Esophagus (tissue), 2 donors: ENCODE results near the gene TTLL1. TPM values are rescaled to one million over a fixed set of nuclear protein-coding genes. Genes with fewer than 3 reads are reported as not detected.
A peak's percentile ranks its signal among the peaks of the same experiment; 100 is the strongest.

Source experiments
- H3K27ac ChIP-seq, 2 donors: one replicate each; pipeline ENCODE4 v1.5.1; 2013; ENCODE audit warnings: low read depth in 2 of 2, mild to moderate bottlenecking in 2 of 2, inconsistent platforms in 1 of 2, low read length in 1 of 2, moderate library complexity in 1 of 2
- H3K27me3 ChIP-seq, 2 donors: one replicate each; pipeline ENCODE4 v1.6.1; 2013; ENCODE audit warnings: low read length in 2 of 2, control low read depth in 1 of 2, mild to moderate bottlenecking in 1 of 2; ENCODE audit not compliant: insufficient read depth in 2 of 2, control insufficient read depth in 1 of 2
- H3K36me3 ChIP-seq, 2 donors: one replicate each; pipeline ENCODE4 v1.6.1; 2013; ENCODE audit warnings: low read length in 1 of 2; ENCODE audit not compliant: control insufficient read depth in 2 of 2, insufficient read depth in 2 of 2
- H3K4me1 ChIP-seq, 2 donors: one replicate each; pipeline ENCODE4 v1.6.1; 2013; ENCODE audit warnings: low read length in 1 of 2; ENCODE audit not compliant: control insufficient read depth in 2 of 2, insufficient read depth in 2 of 2
- H3K4me3 ChIP-seq, 2 donors: one replicate each; pipeline ENCODE4 v1.5.1; 2013; ENCODE audit warnings: low read length in 2 of 2, mild to moderate bottlenecking in 2 of 2, low read depth in 1 of 2, moderate library complexity in 1 of 2
- H3K9me3 ChIP-seq, 2 donors: one replicate each; pipeline ENCODE4 v1.6.1; 2013; ENCODE audit warnings: mild to moderate bottlenecking in 2 of 2, low read depth in 1 of 2, low read length in 1 of 2, moderate library complexity in 1 of 2; ENCODE audit not compliant: control insufficient read depth in 2 of 2, insufficient read depth in 1 of 2
- WGBS, 2 donors: extraction: QIAGEN DNeasy Blood & Tissue Kit; methylation state at CpG; one replicate each; pipeline ENCODE4 v1.1.7; 2013; 5-methylcytosine and 5-hydroxymethylcytosine counted together
- polyA plus RNA-seq, 2 donors: library from polyadenylated mRNA; stranded (reverse); fragments of 200-250 nt; gene quantifications; one replicate each; pipeline ENCODE4 v1.2.3, GENCODE V29; 2013
- donor health status: healthy with polysubstance abuse.
- donor health status: Bipolar disorder and iron deficiency.

TTLL1 gene
- polyA plus RNA-seq, result 1 to 10 TPM; 2.2 to 2.4 TPM

DNA sequence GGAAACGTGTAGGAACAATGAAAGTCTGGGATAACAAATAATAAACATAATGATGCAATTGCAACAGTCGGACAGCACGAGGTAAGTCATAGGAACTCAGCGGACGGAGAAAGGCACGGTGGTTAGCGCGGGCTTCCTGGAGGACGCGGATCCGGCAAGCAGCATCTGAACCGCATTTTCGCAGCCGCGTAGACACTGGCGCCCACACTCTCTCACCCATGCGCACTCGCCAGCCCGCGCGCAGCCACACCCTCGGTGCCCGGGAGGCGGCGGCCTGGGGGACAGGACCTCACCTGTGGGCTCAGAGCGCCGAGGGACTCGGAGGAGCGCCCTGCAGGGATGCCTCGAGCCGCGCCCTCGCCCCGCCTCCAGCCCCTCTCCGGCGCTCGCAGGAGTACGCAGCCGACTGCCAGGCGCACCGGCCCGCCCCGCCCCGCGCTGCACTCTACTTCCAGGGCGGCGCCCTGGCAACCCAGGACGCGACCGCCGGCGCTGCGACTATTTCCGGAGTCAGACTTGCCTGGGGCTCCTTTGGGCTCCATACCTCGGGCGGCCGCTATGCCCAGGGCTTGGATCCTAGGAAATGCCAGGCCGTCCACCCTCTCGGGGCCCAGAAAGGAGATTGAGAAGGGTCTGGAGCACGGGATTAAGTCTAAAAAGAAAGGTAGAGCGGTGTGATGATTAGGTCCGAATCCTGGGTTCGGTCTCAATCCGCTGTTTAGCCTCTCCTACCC is at the start of gene TTLL1:
TTLL1 (minus strand) TSS at position 408 of the 734 bp plus-strand sequence. CDS start 13,805 bp downstream, outside the sequence.
- H3K27ac ChIP-seq, result peak within 1 kb of the TSS; percentile 83 to 87

DNA sequence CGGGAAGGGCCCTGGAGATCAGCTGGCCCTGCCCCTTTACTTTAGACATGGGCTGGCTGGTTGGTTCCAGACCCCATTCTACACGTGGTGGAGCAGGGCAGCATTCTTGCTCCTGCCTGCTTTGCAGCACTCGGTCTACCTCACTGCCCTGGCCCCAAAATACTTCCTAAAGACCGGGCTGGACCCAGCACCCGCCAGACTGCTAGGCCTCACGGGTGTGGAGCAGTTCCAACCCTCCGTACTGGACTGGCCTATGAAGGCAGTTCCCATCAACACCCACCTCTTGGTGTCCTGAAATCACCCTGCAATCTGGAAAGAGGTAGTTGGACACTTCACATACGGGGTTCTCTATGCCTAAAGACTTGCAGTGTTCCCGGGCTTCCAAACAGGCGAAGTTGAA is 47.6 kb upstream of the TTLL1 start:
- H3K4me3 ChIP-seq, result no peak overlapping the region
- no peaks in the 10 kb centered on the region for H3K27me3 ChIP-seq
- peaks cover 12 to 52% of the 10 kb centered on the region in 2 donors for H3K36me3 ChIP-seq
- no peak overlapping the region for H3K27ac ChIP-seq
- WGBS, 2 donors, result 78 to 81% methylated on average over 10 of the region's 10 CpGs
- no peaks in the 10 kb centered on the region for H3K9me3 ChIP-seq
- peaks cover 0 to under 1% of the 10 kb centered on the region in 2 donors for H3K4me1 ChIP-seq

More for the DNA sequence above, at the start of gene TTLL1:
- H3K9me3 ChIP-seq, result no peaks in the 10 kb centered on the region
- no peaks in the 10 kb centered on the region for H3K36me3 ChIP-seq
- no peaks in the 10 kb centered on the region for H3K27me3 ChIP-seq
- H3K4me1 ChIP-seq, result peaks cover under 1 to 4% of the 10 kb centered on the region in 2 donors
- 4 to 5% methylated on average over 55 to 64 of the region's 64 CpGs for WGBS, 2 donors
- peak within 1 kb of the TSS; percentile 70 to 83 for H3K4me3 ChIP-seq

DNA sequence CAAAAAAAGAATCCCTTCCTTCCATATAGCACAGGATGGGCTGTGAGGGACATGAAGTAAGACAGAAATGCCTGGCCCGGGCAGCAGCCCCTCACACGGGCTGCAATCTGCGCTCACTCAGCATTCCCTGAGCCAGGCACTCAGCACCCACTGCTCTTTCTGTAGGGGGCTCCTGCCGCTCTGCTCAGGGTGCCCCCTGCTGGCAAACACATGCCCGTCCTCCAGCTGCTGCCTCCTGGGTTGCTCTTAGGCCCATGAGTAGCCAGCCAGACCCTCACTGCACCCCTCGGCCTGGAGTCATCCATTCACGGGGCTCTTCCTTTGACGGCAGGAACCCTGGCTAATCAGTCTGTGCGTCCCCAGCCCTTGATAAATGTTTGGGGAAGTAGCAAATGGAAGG is 47.1 kb upstream of the TTLL1 start:
- WGBS, 2 donors, result 47 to 54% methylated on average over 9 of the region's 9 CpGs
- no peak overlapping the region for H3K4me3 ChIP-seq

DNA sequence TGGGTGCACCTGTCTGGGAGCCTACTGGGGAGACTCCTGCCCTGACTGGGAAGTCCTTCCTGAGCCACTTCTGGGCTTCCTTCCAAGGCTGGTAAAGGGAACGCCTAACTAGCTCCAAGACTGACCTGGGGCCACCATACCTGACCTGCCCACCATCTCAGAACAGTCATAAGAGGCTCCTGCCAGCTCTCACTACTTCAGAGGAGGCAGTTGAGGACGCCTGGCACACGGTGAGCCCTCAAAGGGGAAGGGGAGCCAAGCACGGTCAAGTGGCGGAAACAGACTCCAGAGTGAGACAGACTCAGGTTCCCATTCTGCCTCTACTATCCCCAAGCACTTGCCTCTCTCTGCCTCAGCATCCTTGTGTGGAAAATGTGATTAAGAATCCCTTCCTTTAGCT is 46.4 kb upstream of the TTLL1 start:
- Histone ChIP-seq H3K27me3 (no peaks in the 10 kb centered on the region), H3K4me1 (peaks cover 0 to 2% of the 10 kb centered on the region in 2 donors), H3K27ac (peak overlapping the region in 1 of 2 donors; percentile 65), H3K4me3 (no peak overlapping the region), H3K9me3 (no peaks in the 10 kb centered on the region), H3K36me3 (peaks cover 7 to 56% of the 10 kb centered on the region in 2 donors)
- WGBS, 2 donors, result 81 to 84% methylated on average over 4 to 5 of the region's 5 CpGs

More for the DNA sequence above, 47.1 kb upstream of the TTLL1 start:
- H3K36me3 ChIP-seq, result peaks cover 12 to 56% of the 10 kb centered on the region in 2 donors
- no peaks in the 10 kb centered on the region for H3K27me3 ChIP-seq
- no peak overlapping the region for H3K27ac ChIP-seq
- no peaks in the 10 kb centered on the region for H3K9me3 ChIP-seq
- peaks cover 0 to 2% of the 10 kb centered on the region in 2 donors for H3K4me1 ChIP-seq

DNA sequence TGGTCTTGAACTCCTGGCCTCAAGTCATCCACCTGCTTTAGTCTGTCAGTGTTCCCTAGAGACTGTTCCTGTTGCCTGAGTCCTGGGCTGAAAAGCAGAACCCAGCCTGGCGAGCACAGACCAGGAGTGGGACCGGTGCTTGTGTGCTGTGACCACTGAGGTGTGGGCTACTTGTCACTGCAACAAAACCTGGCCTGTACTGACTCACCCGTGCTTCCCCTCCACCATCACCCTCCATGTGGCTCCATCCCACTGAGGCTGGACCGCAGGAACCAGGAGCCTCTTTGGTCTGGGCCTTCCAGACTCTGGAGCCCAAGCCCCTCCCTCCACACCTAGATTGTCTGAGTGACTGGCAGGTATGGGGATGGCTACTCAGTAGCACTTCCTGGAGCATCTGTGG is 45.4 kb upstream of the TTLL1 start:
- H3K9me3 ChIP-seq, result no peaks in the 10 kb centered on the region
- no peak overlapping the region for H3K27ac ChIP-seq
- WGBS, 2 donors, result 96 to 98% methylated on average over 4 of the region's 4 CpGs
- no peaks in the 10 kb centered on the region for H3K27me3 ChIP-seq
- H3K36me3 ChIP-seq, result peaks cover 7 to 55% of the 10 kb centered on the region in 2 donors
- H3K4me3 ChIP-seq, result no peak overlapping the region
- peaks cover 0 to 4% of the 10 kb centered on the region in 2 donors for H3K4me1 ChIP-seq

DNA sequence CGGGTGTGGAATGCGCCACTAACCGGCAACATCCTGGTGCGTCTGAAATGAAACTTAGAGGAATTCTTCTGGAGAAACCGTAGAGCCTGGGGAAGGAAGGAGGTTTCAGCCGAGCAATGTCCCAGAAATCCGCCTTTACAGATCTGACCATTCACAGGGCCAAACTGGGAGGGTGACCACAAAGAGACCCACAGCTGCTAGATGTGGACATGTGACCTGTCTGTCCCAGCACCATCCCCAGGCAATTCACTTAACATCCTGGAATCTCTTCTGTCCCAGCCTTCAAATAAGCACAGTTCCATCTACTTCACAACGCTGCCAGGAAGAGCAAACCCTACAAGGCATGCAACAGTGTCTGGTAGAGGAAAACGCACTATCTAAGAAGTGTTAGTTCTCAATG is 44.2 kb upstream of the TTLL1 start:
- Histone ChIP-seq H3K4me3 (no peak overlapping the region), H3K4me1 (peaks cover 0 to 4% of the 10 kb centered on the region in 2 donors), H3K27ac (no peak overlapping the region), H3K9me3 (no peaks in the 10 kb centered on the region), H3K36me3 (peaks cover 7 to 57% of the 10 kb centered on the region in 2 donors), H3K27me3 (no peaks in the 10 kb centered on the region)
- 90 to 92% methylated on average over 9 of the region's 9 CpGs for WGBS, 2 donors

DNA sequence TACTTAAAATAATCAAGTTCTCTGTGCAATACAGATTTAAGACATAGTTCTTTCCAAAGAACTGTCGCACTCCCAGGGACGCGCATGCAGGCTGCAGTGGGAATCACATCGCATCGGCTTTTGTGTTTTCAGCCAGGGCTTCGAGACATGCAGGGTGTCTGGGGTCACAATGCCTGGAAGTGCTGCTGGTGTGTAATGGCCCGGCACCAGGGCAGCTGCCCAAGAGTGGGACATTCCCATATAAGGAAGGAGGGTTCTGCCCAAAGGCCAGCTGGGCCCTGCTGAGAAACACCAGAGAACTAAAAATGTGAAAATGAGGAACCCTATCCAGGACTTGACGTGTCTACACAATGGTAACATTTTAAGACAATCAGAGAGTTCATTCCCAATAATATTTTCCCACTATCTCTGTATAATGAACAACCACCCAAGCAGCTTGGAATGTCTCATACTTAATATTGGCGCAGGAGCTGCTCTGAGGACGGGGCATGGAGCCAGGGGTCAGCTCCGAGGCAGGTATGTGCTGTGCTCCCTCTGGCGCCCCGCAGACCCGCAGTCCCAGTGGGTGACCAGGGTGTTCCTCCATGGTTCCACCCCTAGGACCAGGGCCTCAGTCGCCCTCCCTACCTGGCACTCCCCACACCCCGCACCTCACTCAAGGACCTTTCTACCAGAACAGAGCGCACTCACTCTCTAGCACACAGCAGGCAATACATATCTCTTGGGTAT is 42.7 kb upstream of the TTLL1 start:
- Histone ChIP-seq H3K27ac (no peak overlapping the region), H3K4me3 (no peak overlapping the region), H3K36me3 (peaks cover 7 to 47% of the 10 kb centered on the region in 2 donors), H3K4me1 (peaks cover 2 to 14% of the 10 kb centered on the region in 2 donors), H3K27me3 (no peaks in the 10 kb centered on the region), H3K9me3 (no peaks in the 10 kb centered on the region)
- 82 to 88% methylated on average over 17 of the region's 17 CpGs for WGBS, 2 donors

DNA sequence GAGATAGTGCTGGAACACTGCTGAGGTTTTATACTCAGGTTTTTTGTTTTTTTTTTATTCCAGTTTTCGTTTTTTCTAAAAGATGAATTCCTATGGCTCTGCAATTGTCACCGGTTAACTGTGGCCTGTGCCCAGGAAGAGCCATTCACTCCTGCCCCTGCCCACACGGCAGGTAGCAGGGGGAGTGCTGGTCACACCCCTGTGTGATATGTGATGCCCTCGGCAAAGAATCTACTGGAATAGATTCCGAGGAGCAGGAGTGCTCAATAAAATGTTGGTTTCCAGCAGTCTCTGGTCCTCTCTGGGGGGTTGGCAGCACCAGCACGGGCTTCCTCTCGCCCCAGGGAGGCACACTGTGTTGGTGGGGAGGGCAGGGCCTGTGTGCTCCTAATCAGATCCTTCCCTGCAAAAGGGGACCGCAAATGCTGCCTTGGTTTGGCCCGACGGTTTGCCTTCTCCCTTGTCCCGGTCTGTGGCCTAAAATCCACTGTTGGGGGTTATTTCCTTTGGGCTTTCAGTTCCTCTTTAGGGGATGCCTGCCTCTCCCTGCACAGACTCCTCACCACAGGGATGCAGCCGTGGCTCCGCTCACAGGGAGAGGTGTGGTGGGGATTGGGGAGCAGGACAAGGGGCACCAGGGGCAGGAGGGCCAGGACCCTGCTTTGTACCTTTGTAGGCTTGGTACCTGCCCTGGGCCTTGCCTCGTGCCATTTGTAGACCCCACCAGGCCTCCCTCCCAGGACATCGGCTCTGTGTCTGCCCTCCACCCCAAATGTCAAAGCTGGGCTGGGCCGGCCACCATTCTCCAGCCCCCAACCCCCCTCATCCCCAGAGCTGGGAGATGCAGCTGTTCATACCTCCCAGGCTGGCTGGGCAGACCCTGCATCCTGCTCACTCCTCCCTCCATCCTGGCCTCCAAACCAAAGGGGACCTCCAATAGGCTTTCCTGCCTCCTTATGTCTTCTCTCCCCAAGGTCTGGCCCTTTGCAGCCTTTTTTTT is 40.5 kb upstream of the TTLL1 start:
- WGBS, 2 donors, result 61 to 63% methylated on average over 16 of the region's 16 CpGs
- H3K36me3 ChIP-seq, result peaks cover 7 to 33% of the 10 kb centered on the region in 2 donors
- H3K4me1 ChIP-seq, result peaks cover 2 to 14% of the 10 kb centered on the region in 2 donors
- no peaks in the 10 kb centered on the region for H3K9me3 ChIP-seq
- no peak overlapping the region for H3K4me3 ChIP-seq
- no peak overlapping the region for H3K27ac ChIP-seq
- H3K27me3 ChIP-seq, result no peaks in the 10 kb centered on the region

DNA sequence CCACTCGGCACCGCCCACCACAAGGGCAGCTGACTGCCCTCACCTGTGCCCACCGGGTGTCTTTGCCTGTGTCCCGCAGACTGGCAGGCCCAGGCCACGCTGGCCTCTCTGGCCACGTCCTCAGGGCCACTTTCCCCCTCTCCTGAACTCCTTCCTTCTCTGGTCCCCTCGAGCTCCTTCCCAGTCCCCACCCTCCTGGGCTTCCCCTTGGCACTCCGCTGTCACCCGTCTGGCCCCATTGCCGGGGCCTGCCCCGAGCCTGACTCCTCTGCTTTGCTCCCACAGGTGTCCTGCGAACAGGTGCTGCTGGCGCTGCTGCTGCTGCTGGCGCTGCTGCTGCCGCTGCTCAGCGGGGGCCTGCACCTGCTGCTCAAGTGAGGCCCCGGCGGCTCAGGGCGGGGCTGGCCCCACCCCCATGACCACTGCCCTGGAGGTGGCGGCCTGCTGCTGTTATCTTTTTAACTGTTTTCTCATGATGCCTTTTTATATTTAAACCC is 39.8 kb upstream of the TTLL1 start:
- Histone ChIP-seq H3K4me1 (peaks cover 2 to 14% of the 10 kb centered on the region in 2 donors), H3K36me3 (peaks cover 7 to 30% of the 10 kb centered on the region in 2 donors), H3K27ac (no peak overlapping the region), H3K4me3 (no peak overlapping the region), H3K9me3 (no peaks in the 10 kb centered on the region), H3K27me3 (no peaks in the 10 kb centered on the region)
- WGBS, 2 donors, result 38 to 48% methylated on average over 20 of the region's 20 CpGs
